Mesenchymal stem cell (in vitro differentiated cells and primary cell): ENCODE data around the gene GART.
"Not testable (repeated sequence)": the region's sequence is repeated elsewhere in the genome, so short reads cannot be mapped to it uniquely, and the experiment has no call there.

Experiments used
- DNase-seq: peaks from one replicate; pipeline ENCODE4 v3.0.0-alpha.2; 2013
- H2AFZ ChIP-seq: one replicate; pipeline ENCODE4 v1.6.1; 2013; ENCODE audit warnings: low read depth, mild to moderate bottlenecking, control low read depth, inconsistent platforms, low read length, moderate library complexity
- H2AK5ac ChIP-seq: 2 replicates; pipeline ENCODE4 v1.6.1; 2013; ENCODE audit warnings: low read length, moderate library complexity, mild to moderate bottlenecking, inconsistent platforms; ENCODE audit not compliant: severe bottlenecking
- H2BK120ac ChIP-seq: one replicate; pipeline ENCODE4 v1.6.1; 2013; ENCODE audit warnings: low read depth, mild to moderate bottlenecking, inconsistent platforms, low read length, moderate library complexity
- H2BK12ac ChIP-seq, 2 experiments: one replicate each; pipeline ENCODE4 v1.6.1; 2013; ENCODE audit warnings: inconsistent platforms in 2 of 2, low read length in 2 of 2, mild to moderate bottlenecking in 2 of 2, moderate library complexity in 2 of 2, control low read depth in 1 of 2
- H2BK15ac ChIP-seq: one replicate; pipeline ENCODE4 v1.6.1; 2013; ENCODE audit warnings: mild to moderate bottlenecking, low read depth, inconsistent platforms; ENCODE audit not compliant: poor library complexity, severe bottlenecking
- H2BK5ac ChIP-seq: 2 replicates; pipeline ENCODE4 v1.6.1; 2013; ENCODE audit warnings: low read depth, mild to moderate bottlenecking, low read length, control low read depth, inconsistent platforms; ENCODE audit not compliant: poor library complexity, severe bottlenecking
- H3K14ac ChIP-seq, 2 experiments: one replicate each; pipeline ENCODE4 v1.6.1; 2013; ENCODE audit warnings: inconsistent platforms in 2 of 2, low read length in 2 of 2, control low read depth in 1 of 2, mild to moderate bottlenecking in 1 of 2, moderate library complexity in 1 of 2
- H3K18ac ChIP-seq, 2 experiments: one replicate each; pipeline ENCODE4 v1.6.1; 2013; ENCODE audit warnings: inconsistent platforms in 2 of 2, low read length in 2 of 2, control low read depth in 1 of 2, low read depth in 1 of 2, mild to moderate bottlenecking in 1 of 2
- H3K23ac ChIP-seq, 2 experiments: one replicate each; pipeline ENCODE4 v1.6.1; 2013; ENCODE audit warnings: inconsistent platforms in 2 of 2, low read length in 2 of 2, mild to moderate bottlenecking in 2 of 2, moderate library complexity in 2 of 2, control low read depth in 1 of 2
- H3K27ac ChIP-seq: 2 replicates; pipeline ENCODE4 v1.5.1; 2013; ENCODE audit warnings: mild to moderate bottlenecking, moderate library complexity, low read length, control low read depth, inconsistent platforms; ENCODE audit not compliant: poor library complexity, severe bottlenecking
- H3K27me3 ChIP-seq, 2 experiments: 2 replicates each; pipeline versions ENCODE4 v1.6.1 to v1.7.0; 2013; ENCODE audit warnings: low read length in 2 of 2, mild to moderate bottlenecking in 2 of 2, moderate library complexity in 2 of 2, control low read depth in 1 of 2, inconsistent platforms in 1 of 2; ENCODE audit not compliant: control insufficient read depth in 1 of 2, insufficient read depth in 1 of 2
- H3K36me3 ChIP-seq, 2 experiments: 2 replicates each; pipeline versions ENCODE4 v1.6.1 to v1.7.0; 2013; ENCODE audit warnings: low read length in 2 of 2, control low read depth in 1 of 2, inconsistent platforms in 1 of 2, low read depth in 1 of 2, mild to moderate bottlenecking in 1 of 2; ENCODE audit not compliant: insufficient read depth in 2 of 2, control insufficient read depth in 1 of 2
- H3K4ac ChIP-seq, 2 experiments: one replicate each; pipeline ENCODE4 v1.6.1; 2013; ENCODE audit warnings: inconsistent platforms in 2 of 2, low read length in 2 of 2, mild to moderate bottlenecking in 2 of 2, moderate library complexity in 2 of 2, control low read depth in 1 of 2, low read depth in 1 of 2
- H3K4me1 ChIP-seq: 2 replicates; pipeline ENCODE4 v1.6.1; 2013; ENCODE audit warnings: low read depth, low read length, control low read depth; ENCODE audit not compliant: control insufficient read depth, insufficient read depth
- H3K4me2 ChIP-seq: 2 replicates; pipeline ENCODE4 v1.6.1; 2013; ENCODE audit warnings: low read length, mild to moderate bottlenecking, inconsistent platforms; ENCODE audit not compliant: poor library complexity, severe bottlenecking
- H3K4me3 ChIP-seq, 2 experiments: 2 replicates each; pipeline versions ENCODE4 v1.5.1 to v1.7.0; 2013; ENCODE audit warnings: low read length in 2 of 2, mild to moderate bottlenecking in 2 of 2, control low read depth in 1 of 2, low read depth in 1 of 2; ENCODE audit not compliant: insufficient read depth in 1 of 2
- H3K79me1 ChIP-seq: replicated peaks from 2 replicates; pipeline ENCODE4 v1.6.1; 2013; ENCODE audit warnings: mild to moderate bottlenecking, control low read depth, low read length, inconsistent platforms; ENCODE audit not compliant: poor library complexity, severe bottlenecking
- H3K9ac ChIP-seq: 2 replicates; pipeline ENCODE4 v1.7.0; 2013; ENCODE audit warnings: mild to moderate bottlenecking, low read length, moderate library complexity
- H3K9me3 ChIP-seq: 2 replicates; pipeline ENCODE4 v1.7.0; 2013; ENCODE audit warnings: mild to moderate bottlenecking, low read length; ENCODE audit not compliant: control insufficient read depth
- H4K8ac ChIP-seq: one replicate; pipeline ENCODE4 v1.6.1; 2013; ENCODE audit warnings: inconsistent platforms, mild to moderate bottlenecking, low read length, moderate library complexity
- H4K91ac ChIP-seq: one replicate; pipeline ENCODE4 v1.6.1; 2013; ENCODE audit warnings: mild to moderate bottlenecking, low read length, inconsistent platforms
- WGBS: methylation state at CpG from one replicate; pipeline ENCODE4 v1.1.7; 2013; ENCODE audit warnings: mixed read lengths; 5-methylcytosine and 5-hydroxymethylcytosine counted together

The GART gene

GRCh38 chr21:33576741-33577141, 34.8 kb upstream of the GART start:
- H3K27ac ChIP-seq, H2BK120ac ChIP-seq, H3K79me1 ChIP-seq, H2BK5ac ChIP-seq, H3K27me3 ChIP-seq, H3K4ac ChIP-seq, H4K91ac ChIP-seq, H3K4me3 ChIP-seq, H3K4me1 ChIP-seq, DNase-seq, H2AK5ac ChIP-seq, H2AFZ ChIP-seq, H3K23ac ChIP-seq, H4K8ac ChIP-seq, H3K9ac ChIP-seq, H3K14ac ChIP-seq, H3K18ac ChIP-seq, H3K4me2 ChIP-seq, H2BK12ac ChIP-seq, H3K9me3 ChIP-seq, H2BK15ac ChIP-seq: not testable (repeated sequence)
- no CpG with 5 or more reads among the region's 2 CpGs for WGBS
- H3K36me3 ChIP-seq: peaks cover 9 to 84% of the 10 kb centered on the region in 2 experiments

- Histone ChIP-seq H3K36me3 (peaks cover 16 to 99% of the 10 kb centered on the region in 2 experiments), H2AK5ac (no peak overlapping the region), H3K4me3 (no peak overlapping the region), H3K4me1 (peaks cover 4% of the 10 kb centered on the region), H3K14ac (no peak overlapping the region), H2AFZ (no peak overlapping the region), H3K27me3 (no peaks in the 10 kb centered on the region), H4K8ac (no peak overlapping the region), H2BK5ac (no peak overlapping the region), H4K91ac (no peak overlapping the region), H2BK120ac (no peak overlapping the region), H3K9me3 (no peaks in the 10 kb centered on the region), H3K9ac (no peak overlapping the region), H3K4ac (no peak overlapping the region), H2BK12ac (no peak overlapping the region), H3K23ac (no peak overlapping the region), H3K27ac (no peak overlapping the region), H2BK15ac (no peak overlapping the region), H3K18ac (no peak overlapping the region), H3K4me2 (no peak overlapping the region), H3K79me1 (peaks cover 4% of the 10 kb centered on the region)
- 100% methylated on average over 2 of the region's 3 CpGs for WGBS
- peak; percentile 37 for DNase-seq
These were observed 30.4 kb upstream of the GART start for GRCh38 chr21:33572350-33572749.

- H2BK120ac ChIP-seq: no peak overlapping the region
- no peak overlapping the region for H3K27ac ChIP-seq
- no peak overlapping the region for H2BK12ac ChIP-seq
- H3K9me3 ChIP-seq: no peaks in the 10 kb centered on the region
- WGBS: 95% methylated on average over 5 of the region's 5 CpGs
- no peak overlapping the region for H2AFZ ChIP-seq
- H2BK15ac ChIP-seq: no peak overlapping the region
- no peak overlapping the region for H4K8ac ChIP-seq
- peaks cover 12 to 94% of the 10 kb centered on the region in 2 experiments for H3K36me3 ChIP-seq
- H3K9ac ChIP-seq: no peak overlapping the region
- no peak overlapping the region for H2AK5ac ChIP-seq
- no peak overlapping the region for H4K91ac ChIP-seq
- no peak overlapping the region for H3K14ac ChIP-seq
- H3K79me1 ChIP-seq: peaks cover 4% of the 10 kb centered on the region
- H3K27me3 ChIP-seq: no peaks in the 10 kb centered on the region
- H3K4me1 ChIP-seq: peaks cover 4% of the 10 kb centered on the region
- no peak for DNase-seq
- H3K23ac ChIP-seq: no peak overlapping the region
- H3K4ac ChIP-seq: no peak overlapping the region
- no peak overlapping the region for H2BK5ac ChIP-seq
- no peak overlapping the region for H3K4me2 ChIP-seq
- no peak overlapping the region for H3K18ac ChIP-seq
- no peak overlapping the region for H3K4me3 ChIP-seq
These were observed 28.1 kb upstream of the GART start for GRCh38 chr21:33569991-33570390.

GRCh38 chr21:33568448-33568847, 26.5 kb upstream of the GART start:
- Histone ChIP-seq H3K14ac (no peak overlapping the region), H3K18ac (no peak overlapping the region), H3K9ac (no peak overlapping the region), H3K4me1 (peaks cover 4% of the 10 kb centered on the region), H2BK120ac (no peak overlapping the region), H3K4ac (no peak overlapping the region), H3K27ac (no peak overlapping the region), H3K27me3 (no peaks in the 10 kb centered on the region), H3K4me2 (no peak overlapping the region), H3K4me3 (no peak overlapping the region), H3K23ac (no peak overlapping the region), H3K36me3 (peaks cover 13 to 93% of the 10 kb centered on the region in 2 experiments), H4K91ac (no peak overlapping the region), H3K9me3 (no peaks in the 10 kb centered on the region), H2AFZ (no peak overlapping the region), H2BK5ac (no peak overlapping the region), H3K79me1 (peaks cover 4% of the 10 kb centered on the region), H4K8ac (no peak overlapping the region), H2BK12ac (no peak overlapping the region), H2BK15ac (no peak overlapping the region), H2AK5ac (no peak overlapping the region)
- no CpG with 5 or more reads among the region's 2 CpGs for WGBS
- no peak for DNase-seq
